ENCODE results near the gene ANTXR2.

- no peak for TF ChIP-seq SUZ12 (IDR thresholded peaks at IDR 0.05; ENCODE audit: low read length)
- no peak for TF ChIP-seq POLR2A (IDR thresholded peaks at IDR 0.05; ENCODE audit: control extremely low read depth in 1 of 2, low read depth in 2 of 2, low read length in 2 of 2)
- TF ChIP-seq EP300 (IDR thresholded peaks at IDR 0.05; ENCODE audit: borderline replicate concordance in 1 of 2, low read depth in 2 of 2, low read length in 2 of 2) = no peak
- TF ChIP-seq CTCF (IDR thresholded peaks at IDR 0.05; ENCODE audit: control extremely low read depth in 1 of 3, insufficient read depth in 1 of 3, low read depth in 1 of 3, low read length in 3 of 3) = no peak
- TF ChIP-seq CHD1 (IDR thresholded peaks at IDR 0.05; ENCODE audit: low read depth, low read length) = no peak
- TF ChIP-seq RFX5 (IDR thresholded peaks at IDR 0.05; ENCODE audit: borderline replicate concordance, low read depth, low read length) = no peak
- TF ChIP-seq SP2 (IDR thresholded peaks at IDR 0.05; ENCODE audit: low read length) = no peak
- TF ChIP-seq KDM4A (IDR thresholded peaks at IDR 0.05; ENCODE audit: low read depth, low read length, severe bottlenecking) = no peak
- TF ChIP-seq HDAC2 (IDR thresholded peaks at IDR 0.05; ENCODE audit: borderline replicate concordance in 1 of 2, low read depth in 2 of 2, low read length in 2 of 2) = no peak
- TF ChIP-seq KDM5A (IDR thresholded peaks at IDR 0.05; ENCODE audit: low read length) = no peak
These were observed 30.2 kb downstream of the ANTXR2 start for GRCh38 chr4:80042821-80043220.

Measured in H1 (cell line).